GM12878 (cell line): ENCODE data around the gene MESD. TPM values are rescaled to one million over a fixed set of nuclear protein-coding genes. Genes with fewer than 3 reads are reported as not detected.

ENCODE experiments used
- ATAC-seq: fragments of 200-7000 bp; cut with Tn5 transposase; 3 replicates; pipeline ENCODE4 v1.9.1; 2020; ENCODE audit warnings: mild to moderate bottlenecking, moderate library complexity
- BruUV-seq: library from RNA; stranded (reverse); fragments of 400-500 nt; replicated peaks from 2 replicates; lab custom pipeline; 2021; lab: Mats Ljungman, UMichigan
- CTCF ChIA-PET: fragments of 300-600 bp; sonication (Branson Sonifier 250); formaldehyde crosslinking; extraction: SDS; loops from one replicate; lab custom pipeline; 2021; ENCODE audit warnings: inconsistent platforms; lab: Yijun Ruan, JAX
- POLR2A ChIA-PET: fragments of 350-600 bp; formaldehyde crosslinking; extraction: SDS; loops from one replicate; lab custom pipeline; 2021; ENCODE audit warnings: inconsistent platforms; lab: Charles Lee
- RAD21 ChIA-PET: fragments of 300-600 bp; sonication (Branson Sonifier 250); formaldehyde crosslinking; loops from one replicate; lab custom pipeline; 2023; ENCODE audit warnings: antibody characterized with exemption; ENCODE audit not compliant: unreplicated experiment; lab: Charles Lee
- SMC1A ChIA-PET: fragments of 300-600 bp; sonication (Branson Sonifier 250); formaldehyde crosslinking; loops from one replicate; lab custom pipeline; 2023; ENCODE audit not compliant: unreplicated experiment, uncharacterized antibody; lab: Charles Lee
- DNase-seq: peaks from one replicate; pipeline ENCODE4 v3.0.0-alpha.2; 2011; ENCODE audit warnings: low read depth, low spot score
- FAIRE-seq: peaks from 3 replicates; lab custom pipeline; 2011; peaks lifted over from hg19 to GRCh38; lab: Jason Lieb, UNC
- H2AFZ ChIP-seq: 2 replicates; pipeline ENCODE4 v1.6.0; 2011; ENCODE audit warnings: low read depth, low read length, control low read depth; ENCODE audit not compliant: control insufficient read depth
- H3K27ac ChIP-seq: 2 replicates; pipeline ENCODE4 v1.5.1; 2011; ENCODE audit warnings: control low read depth; ENCODE audit not compliant: control insufficient read depth, insufficient read depth
- H3K27me3 ChIP-seq, 2 experiments: replicated peaks in 1 of 2; 2 replicates each; pipeline versions ENCODE4 v1.6.0 to v1.6.1; 2011; ENCODE audit warnings: low read length in 1 of 2; ENCODE audit not compliant: control insufficient read depth in 2 of 2, insufficient read depth in 2 of 2
- H3K36me3 ChIP-seq, 2 experiments: 2 replicates each; pipeline ENCODE4 v1.5.1; 2011; ENCODE audit warnings: low read length in 1 of 2; ENCODE audit not compliant: control insufficient read depth in 2 of 2, insufficient read depth in 2 of 2
- H3K4me1 ChIP-seq: 2 replicates; pipeline ENCODE4 v1.6.1; 2011; ENCODE audit warnings: mild to moderate bottlenecking, low read length, moderate library complexity, mixed read lengths; ENCODE audit not compliant: control insufficient read depth, insufficient read depth
- H3K4me2 ChIP-seq: 2 replicates; pipeline ENCODE4 v1.6.0; 2011; ENCODE audit warnings: control low read depth; ENCODE audit not compliant: control insufficient read depth, insufficient read depth
- H3K4me3 ChIP-seq: fragments of 200-600 bp; sonication (generic); 2 replicates; pipeline ENCODE4 v1.5.1; 2016
- H3K79me2 ChIP-seq: 2 replicates; pipeline ENCODE4 v1.6.0; 2011; ENCODE audit warnings: low read length; ENCODE audit not compliant: control insufficient read depth, insufficient read depth
- H3K9ac ChIP-seq: 2 replicates; pipeline ENCODE4 v1.8.0; 2011; ENCODE audit warnings: low read length, control low read depth, mixed read lengths; ENCODE audit not compliant: control insufficient read depth, insufficient read depth
- H3K9me3 ChIP-seq: replicated peaks from 3 replicates; pipeline ENCODE4 v1.5.1; 2011; ENCODE audit warnings: mild to moderate bottlenecking, low read length; ENCODE audit not compliant: control insufficient read depth, insufficient read depth
- H4K20me1 ChIP-seq: 2 replicates; pipeline ENCODE4 v1.6.0; 2011; ENCODE audit not compliant: control insufficient read depth, insufficient read depth
- CEBPB ChIP-seq, 2 experiments: fragments of 150-350 bp in 1 of 2; IDR thresholded peaks; 2 replicates each; pipeline ENCODE4 v1.6.1; 2012 to 2014; ENCODE audit warnings: low read depth in 2 of 2, low read length in 2 of 2, borderline replicate concordance in 1 of 2, inconsistent platforms in 1 of 2
- CHD2 ChIP-seq: IDR thresholded peaks from 2 replicates; pipeline ENCODE4 v1.6.1; 2011; ENCODE audit warnings: low read depth, low read length, improper control_type of control experiment, borderline replicate concordance
- EED ChIP-seq: sonication (generic); IDR thresholded peaks from 2 replicates; pipeline ENCODE4 v1.6.1; 2016; ENCODE audit warnings: antibody characterized with exemption, low read depth
- EZH2 ChIP-seq: IDR thresholded peaks from 2 replicates; pipeline ENCODE4 v1.6.1; 2012; ENCODE audit warnings: low read depth, mild to moderate bottlenecking, control low read depth, inconsistent platforms, low read length, borderline replicate concordance; ENCODE audit not compliant: control insufficient read depth
- HCFC1 ChIP-seq: fragments of 150-350 bp; IDR thresholded peaks from 2 replicates; pipeline ENCODE4 v1.6.1; 2014; ENCODE audit warnings: low read length
- HDAC6 ChIP-seq: fragments of 200-600 bp; sonication (generic); IDR thresholded peaks from one replicate; pipeline ENCODE4 v1.8.0; 2017; ENCODE audit warnings: antibody characterized with exemption; ENCODE audit not compliant: unreplicated experiment
- HDGF ChIP-seq: fragments of 450-650 bp; IDR thresholded peaks from 2 replicates; pipeline ENCODE4 v1.6.1; 2016; ENCODE audit warnings: antibody characterized with exemption
- JUND ChIP-seq: IDR thresholded peaks from 2 replicates; pipeline ENCODE4 v1.6.1; 2012; ENCODE audit warnings: low read depth, mild to moderate bottlenecking, low read length, improper control_type of control experiment, moderate library complexity
- LARP7 ChIP-seq: fragments of 450-650 bp; IDR thresholded peaks from 2 replicates; pipeline ENCODE4 v1.6.1; 2017; ENCODE audit warnings: mild to moderate bottlenecking
- MYB ChIP-seq: fragments of 150-350 bp; IDR thresholded peaks from 2 replicates; pipeline ENCODE4 v1.6.1; 2014; ENCODE audit warnings: mild to moderate bottlenecking, low read depth, low read length, borderline replicate concordance
- PKNOX1 ChIP-seq: fragments of 450-650 bp; IDR thresholded peaks from 2 replicates; pipeline ENCODE4 v1.6.1; 2016; ENCODE audit warnings: mild to moderate bottlenecking
- POLR2AphosphoS5 ChIP-seq: IDR thresholded peaks from 2 replicates; pipeline ENCODE4 v1.6.1; 2011; ENCODE audit warnings: mild to moderate bottlenecking, low read length, inconsistent platforms
- TCF12 ChIP-seq: IDR thresholded peaks from 2 replicates; pipeline ENCODE4 v1.6.1; 2011; ENCODE audit warnings: low read depth, mild to moderate bottlenecking, low read length
- WRNIP1 ChIP-seq: IDR thresholded peaks from 2 replicates; pipeline ENCODE4 v1.6.1; 2011; ENCODE audit warnings: low read depth, low read length, improper control_type of control experiment, borderline replicate concordance
- ZNF622 ChIP-seq: fragments of 450-650 bp; IDR thresholded peaks from 2 replicates; pipeline ENCODE4 v1.6.1; 2017; ENCODE audit warnings: mild to moderate bottlenecking, inconsistent platforms
- WGBS: methylation state at CpG from one replicate; pipeline ENCODE4 v1.1.6; 2016; ENCODE audit warnings: low lambda C conversion rate; ENCODE audit not compliant: insufficient replicate concordance, insufficient coverage; ENCODE audit errors: missing lambda C conversion rate; 5-methylcytosine and 5-hydroxymethylcytosine counted together
- in situ Hi-C: fragments of 300-500 bp; cut with MboI; formaldehyde crosslinking; loops from 9 replicates; pipeline ENCODE4 v1.14.3; 2018; ENCODE audit warnings: mixed read lengths
- intact Hi-C: fragments of 100-400 bp; cut with micrococcal nuclease; formaldehyde crosslinking; loops from one replicate; pipeline ENCODE4 v1.14.2; 2022; ENCODE audit not compliant: unreplicated experiment
- polyA plus RNA-seq, 11 experiments: library from polyadenylated mRNA; depleted of rRNA in 4 of 11; unstranded in 6 of 11; stranded (reverse) in 5 of 11; fragments of >200 nt; fragmentation: Nextera tagmentation in 4 of 11; fragmentation: Illumina TruSeq in 1 of 11; extraction: Ambion mirVana in 4 of 11; extraction: Trizol in 1 of 11; gene quantifications; 1 replicate in 1 of 11; 2 replicates in 10 of 11; pipeline versions ENCODE4 v1.2.1 to v1.2.3, GENCODE V29; 2011 to 2016; ENCODE audit warnings: inconsistent platforms in 2 of 11, missing spikeins in 2 of 11, low read depth in 1 of 11
- total RNA-seq, 4 experiments: library from RNA; depleted of rRNA in 3 of 4; stranded (reverse); fragments of >200 nt in 3 of 4; fragmentation: Illumina TruSeq in 1 of 4; extraction: Trizol in 1 of 4; gene quantifications; 2 replicates each; pipeline versions ENCODE4 v1.2.1 to v1.2.3, GENCODE V29; 2013 to 2021

The MESD gene
- total and polyA plus RNA-seq, 10 of the 15 experiments (the other 5 are each of a cell fraction or from before 2014, with no cell fraction given) = 10.2 to 39.8 (median 20.9) TPM

GRCh38 chr15:80931721-80932512 lies 57.7 kb downstream of the MESD start:
- intact Hi-C loops = no loop called here
- CTCF ChIA-PET = no interaction called here
- no peak for DNase-seq
- Histone ChIP-seq H3K9me3 (no peaks in the 10 kb centered on the region), H3K36me3 (no peaks in the 10 kb centered on the region), H3K27ac (no peak overlapping the region), H3K4me1 (no peaks in the 10 kb centered on the region), H2AFZ (no peak overlapping the region), H4K20me1 (no peaks in the 10 kb centered on the region), H3K9ac (no peak overlapping the region), H3K27me3 (no peaks in the 10 kb centered on the region; a peak in 1 of 4 replicates), H3K4me2 (no peak overlapping the region), H3K79me2 (no peaks in the 10 kb centered on the region), H3K4me3 (no peak overlapping the region)
- WGBS = 78% methylated on average over 20 of the region's 20 CpGs
- TF ChIP-seq WRNIP1 (no peak), CHD2 (no peak), TCF12 (no peak), MYB (no peak), HCFC1 (no peak), ZNF622 (no peak), POLR2AphosphoS5 (no peak), EZH2 (no peak), HDAC6 (no peak), EED (no peak), LARP7 (no peak), JUND (no peak), HDGF (no peak), CEBPB (IDR thresholded peaks at IDR 0.05; ENCODE audit: borderline replicate concordance in 1 of 2, low read depth in 2 of 2, low read length in 2 of 2) (no peak), PKNOX1 (no peak)
- ATAC-seq = no peak
- RAD21 ChIA-PET = no interaction called here
- POLR2A ChIA-PET = no interaction called here
- in situ Hi-C loops = no loop called here
- no TSS peak for BruUV-seq
- SMC1A ChIA-PET = no interaction called here
- no peak for FAIRE-seq
